Esophagus (tissue), 2 donors: ENCODE results near the gene SCN11A. TPM values are rescaled to one million over a fixed set of nuclear protein-coding genes. Genes with fewer than 3 reads are reported as not detected.

ENCODE experiments used
- H3K27ac ChIP-seq, 2 donors: one replicate each; pipeline ENCODE4 v1.5.1; 2013; ENCODE audit warnings: low read depth in 2 of 2, mild to moderate bottlenecking in 2 of 2, inconsistent platforms in 1 of 2, low read length in 1 of 2, moderate library complexity in 1 of 2
- H3K27me3 ChIP-seq, 2 donors: one replicate each; pipeline ENCODE4 v1.6.1; 2013; ENCODE audit warnings: low read length in 2 of 2, control low read depth in 1 of 2, mild to moderate bottlenecking in 1 of 2; ENCODE audit not compliant: insufficient read depth in 2 of 2, control insufficient read depth in 1 of 2
- H3K36me3 ChIP-seq, 2 donors: one replicate each; pipeline ENCODE4 v1.6.1; 2013; ENCODE audit warnings: low read length in 1 of 2; ENCODE audit not compliant: control insufficient read depth in 2 of 2, insufficient read depth in 2 of 2
- H3K4me1 ChIP-seq, 2 donors: one replicate each; pipeline ENCODE4 v1.6.1; 2013; ENCODE audit warnings: low read length in 1 of 2; ENCODE audit not compliant: control insufficient read depth in 2 of 2, insufficient read depth in 2 of 2
- H3K4me3 ChIP-seq, 2 donors: one replicate each; pipeline ENCODE4 v1.5.1; 2013; ENCODE audit warnings: low read length in 2 of 2, mild to moderate bottlenecking in 2 of 2, low read depth in 1 of 2, moderate library complexity in 1 of 2
- H3K9me3 ChIP-seq, 2 donors: one replicate each; pipeline ENCODE4 v1.6.1; 2013; ENCODE audit warnings: mild to moderate bottlenecking in 2 of 2, low read depth in 1 of 2, low read length in 1 of 2, moderate library complexity in 1 of 2; ENCODE audit not compliant: control insufficient read depth in 2 of 2, insufficient read depth in 1 of 2
- WGBS, 2 donors: extraction: QIAGEN DNeasy Blood & Tissue Kit; methylation state at CpG; one replicate each; pipeline ENCODE4 v1.1.7; 2013; 5-methylcytosine and 5-hydroxymethylcytosine counted together
- polyA plus RNA-seq, 2 donors: library from polyadenylated mRNA; stranded (reverse); fragments of 200-250 nt; gene quantifications; one replicate each; pipeline ENCODE4 v1.2.3, GENCODE V29; 2013
- donor health status: healthy with polysubstance abuse.
- donor health status: Bipolar disorder and iron deficiency.

The SCN11A gene
- polyA plus RNA-seq, 2 donors = 0.02 TPM; not detected in 1

GRCh38 chr3:39050029-39050428 is 1.7 kb downstream of the SCN11A start:
- H3K27me3 ChIP-seq = no peaks in the 10 kb centered on the region
- no peaks in the 10 kb centered on the region for H3K36me3 ChIP-seq
- no peaks in the 10 kb centered on the region for H3K9me3 ChIP-seq
- no peaks in the 10 kb centered on the region for H3K4me1 ChIP-seq
- H3K27ac ChIP-seq = no peak overlapping the region
- H3K4me3 ChIP-seq = no peak overlapping the region

- Histone ChIP-seq H3K36me3 (no peaks in the 10 kb centered on the region), H3K9me3 (no peaks in the 10 kb centered on the region), H3K27me3 (no peaks in the 10 kb centered on the region), H3K27ac (no peak overlapping the region), H3K4me1 (no peaks in the 10 kb centered on the region), H3K4me3 (no peak overlapping the region)
Observed at GRCh38 chr3:39038165-39038564, 13.6 kb downstream of the SCN11A start.

GRCh38 chr3:39029556-39029955 is 22.2 kb downstream of the SCN11A start:
- 84 to 86% methylated on average over 1 of the region's 1 CpG for WGBS, 2 donors
- Histone ChIP-seq H3K4me1 (no peaks in the 10 kb centered on the region), H3K36me3 (no peaks in the 10 kb centered on the region), H3K4me3 (no peak overlapping the region), H3K9me3 (no peaks in the 10 kb centered on the region), H3K27me3 (peaks cover 0 to 3% of the 10 kb centered on the region in 2 donors), H3K27ac (no peak overlapping the region)

GRCh38 chr3:39028546-39028945 is 23.2 kb downstream of the SCN11A start:
- 45 to 69% methylated on average over 3 of the region's 3 CpGs for WGBS, 2 donors

GRCh38 chr3:39025222-39025970 is 26.3 kb downstream of the SCN11A start:
- Histone ChIP-seq H3K4me3 (no peak overlapping the region), H3K4me1 (no peaks in the 10 kb centered on the region), H3K9me3 (no peaks in the 10 kb centered on the region), H3K27ac (no peak overlapping the region), H3K36me3 (no peaks in the 10 kb centered on the region), H3K27me3 (peaks cover 0 to 3% of the 10 kb centered on the region in 2 donors)
- 78 to 80% methylated on average over 6 of the region's 6 CpGs for WGBS, 2 donors

More at GRCh38 chr3:39028546-39028945, 23.2 kb downstream of the SCN11A start:
- Histone ChIP-seq H3K4me1 (no peaks in the 10 kb centered on the region), H3K9me3 (no peaks in the 10 kb centered on the region), H3K4me3 (no peak overlapping the region), H3K36me3 (no peaks in the 10 kb centered on the region), H3K27me3 (peaks cover 0 to 3% of the 10 kb centered on the region in 2 donors), H3K27ac (no peak overlapping the region)

DNA sequence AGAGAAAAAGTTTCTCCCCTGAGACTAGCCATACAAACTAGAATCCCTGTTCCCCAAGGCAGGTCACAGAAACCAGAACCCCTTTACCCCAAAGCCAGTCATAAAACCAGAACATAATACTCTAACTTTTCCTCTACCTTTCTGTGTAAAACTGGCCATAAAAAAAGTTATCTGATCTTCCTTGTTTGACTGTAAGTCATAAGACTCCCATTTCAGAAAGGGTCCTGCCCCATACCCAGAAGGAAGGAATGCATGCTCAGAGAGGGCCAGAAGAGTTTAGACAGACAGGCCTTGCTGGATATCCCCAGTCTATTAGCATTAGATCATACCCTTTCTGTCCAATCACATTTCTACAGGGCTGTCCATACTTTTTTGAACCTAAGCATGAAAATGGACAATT is 27.2 kb downstream of the SCN11A start:
- Histone ChIP-seq H3K4me3 (no peak overlapping the region), H3K4me1 (no peaks in the 10 kb centered on the region), H3K9me3 (no peaks in the 10 kb centered on the region), H3K36me3 (no peaks in the 10 kb centered on the region), H3K27ac (no peak overlapping the region), H3K27me3 (peaks cover 0 to 3% of the 10 kb centered on the region in 2 donors)

GRCh38 chr3:39022286-39022630 is 29.5 kb downstream of the SCN11A start:
- Histone ChIP-seq H3K4me1 (no peaks in the 10 kb centered on the region), H3K27ac (no peak overlapping the region), H3K4me3 (no peak overlapping the region), H3K9me3 (no peaks in the 10 kb centered on the region), H3K27me3 (no peaks in the 10 kb centered on the region), H3K36me3 (no peaks in the 10 kb centered on the region)

- H3K9me3 ChIP-seq = no peaks in the 10 kb centered on the region
- 76 to 81% methylated on average over 4 of the region's 4 CpGs for WGBS, 2 donors
Observed at GRCh38 chr3:39021465-39022285, 30.1 kb downstream of the SCN11A start.

GRCh38 chr3:39021029-39021428 is 30.7 kb downstream of the SCN11A start:
- no peaks in the 10 kb centered on the region for H3K9me3 ChIP-seq
- H3K27ac ChIP-seq = no peak overlapping the region
- 76 to 92% methylated on average over 1 of the region's 1 CpG for WGBS, 2 donors
- H3K4me1 ChIP-seq = no peaks in the 10 kb centered on the region
- H3K36me3 ChIP-seq = no peaks in the 10 kb centered on the region
- H3K27me3 ChIP-seq = no peaks in the 10 kb centered on the region
- no peak overlapping the region for H3K4me3 ChIP-seq

More at GRCh38 chr3:39021465-39022285, 30.1 kb downstream of the SCN11A start:
- H3K27ac ChIP-seq = no peak overlapping the region
- no peak overlapping the region for H3K4me3 ChIP-seq
- no peaks in the 10 kb centered on the region for H3K27me3 ChIP-seq
- no peaks in the 10 kb centered on the region for H3K36me3 ChIP-seq
- H3K4me1 ChIP-seq = no peaks in the 10 kb centered on the region

GRCh38 chr3:39019299-39019698 is 32.4 kb downstream of the SCN11A start:
- WGBS, 2 donors = 78 to 87% methylated on average over 2 of the region's 2 CpGs
- no peaks in the 10 kb centered on the region for H3K27me3 ChIP-seq

More at GRCh38 chr3:39019299-39019698, 32.4 kb downstream of the SCN11A start:
- Histone ChIP-seq H3K9me3 (no peaks in the 10 kb centered on the region), H3K4me1 (no peaks in the 10 kb centered on the region), H3K27ac (no peak overlapping the region), H3K36me3 (no peaks in the 10 kb centered on the region), H3K4me3 (no peak overlapping the region)
